Activated naive CD4-positive, alpha-beta T cell treated with anti-CD3 and anti-CD28 coated beads, Interleukin-2, amount 50 U/mL, for 72 hours (primary cell): Measurements from ENCODE around the gene SRMS. TPM values are rescaled to one million over a fixed set of nuclear protein-coding genes. Genes with fewer than 3 reads are reported as not detected.
"Not testable (repeated sequence)": the region's sequence is repeated elsewhere in the genome, so short reads cannot be mapped to it uniquely, and the experiment has no call there.

ENCODE experiments used
- ATAC-seq, 2 donors: fragments of 150-1000 bp; cut with Tn5 transposase; 2 replicates each; pipeline ENCODE4 v1.10.0; 2021; ENCODE audit warnings: mild to moderate bottlenecking in 2 of 2, moderate library complexity in 2 of 2
- DNase-seq, 2 donors: peaks; one replicate each; pipeline ENCODE4 v3.0.0; 2021 to 2022; ENCODE audit warnings: low spot score in 2 of 2
- H3K27ac Mint-ChIP-seq, 2 donors: one replicate each; pipeline ENCODE4 v1.8.0; 2022; ENCODE audit warnings: mild to moderate bottlenecking in 2 of 2, mixed read lengths in 2 of 2
- H3K36me3 Mint-ChIP-seq, 2 donors: one replicate each; pipeline ENCODE4 v1.8.0; 2022; ENCODE audit warnings: mixed read lengths in 2 of 2
- H3K9me3 Mint-ChIP-seq, 2 donors: one replicate each; pipeline ENCODE4 v1.8.0; 2022; ENCODE audit warnings: mixed read lengths in 2 of 2
- total RNA-seq, 2 donors: library from RNA; stranded (reverse); gene quantifications; one replicate each; pipeline ENCODE4 v1.2.3, GENCODE V29; 2022

Gene SRMS
- total RNA-seq, 2 donors from 2014 or later, result not detected

DNA sequence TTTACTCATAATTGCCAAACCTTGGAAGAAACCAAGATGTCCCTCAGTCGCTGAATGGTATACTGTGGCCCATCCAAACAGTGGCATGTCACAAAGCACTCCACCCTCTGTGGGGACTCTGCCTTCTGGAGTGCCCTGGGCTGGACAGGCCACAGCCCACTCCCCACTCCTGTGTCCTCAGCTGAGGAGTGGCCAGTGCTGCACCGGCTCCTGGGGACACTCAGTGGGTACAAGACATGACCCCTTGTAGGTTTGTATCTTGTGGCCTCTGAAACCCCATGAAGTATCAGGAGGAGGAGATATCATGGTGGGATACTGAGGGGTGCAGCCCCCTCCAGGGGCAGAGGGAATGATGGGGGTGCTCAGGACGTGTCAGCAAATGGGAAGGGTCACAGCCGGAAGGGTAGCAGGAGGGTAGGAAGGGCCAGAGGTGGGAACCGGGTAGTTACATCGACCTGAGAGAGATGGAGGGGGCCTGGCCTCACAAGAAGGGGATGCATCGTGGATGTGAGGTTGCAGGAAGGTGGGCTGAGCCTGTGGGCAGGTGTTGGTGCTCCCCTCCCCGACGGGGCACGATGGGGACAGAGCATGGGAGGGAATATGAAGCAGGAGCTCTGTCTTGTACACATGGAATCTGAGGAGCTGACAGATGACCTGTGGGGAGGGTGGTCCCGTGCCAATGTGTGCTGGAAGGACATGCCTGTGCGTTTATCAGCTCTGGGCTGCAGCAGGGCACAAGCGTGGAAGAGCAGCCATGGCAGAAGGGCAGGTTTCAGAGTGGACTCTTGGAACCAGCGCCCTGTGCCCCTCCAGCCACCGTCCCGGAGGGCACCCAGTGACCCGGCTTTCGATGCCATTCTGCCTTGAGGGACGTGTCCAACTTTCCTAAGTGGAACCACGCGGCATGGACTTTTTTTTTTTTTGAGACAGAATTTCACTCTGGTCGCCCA is 38.3 kb upstream of the SRMS start:
- Mint-ChIP-seq H3K27ac (no peak overlapping the region), H3K9me3 (no peaks in the 10 kb centered on the region), H3K36me3 (peaks cover 0 to 7% of the 10 kb centered on the region in 2 donors)
- DNase-seq, result no peak
- ATAC-seq, result no peak

DNA sequence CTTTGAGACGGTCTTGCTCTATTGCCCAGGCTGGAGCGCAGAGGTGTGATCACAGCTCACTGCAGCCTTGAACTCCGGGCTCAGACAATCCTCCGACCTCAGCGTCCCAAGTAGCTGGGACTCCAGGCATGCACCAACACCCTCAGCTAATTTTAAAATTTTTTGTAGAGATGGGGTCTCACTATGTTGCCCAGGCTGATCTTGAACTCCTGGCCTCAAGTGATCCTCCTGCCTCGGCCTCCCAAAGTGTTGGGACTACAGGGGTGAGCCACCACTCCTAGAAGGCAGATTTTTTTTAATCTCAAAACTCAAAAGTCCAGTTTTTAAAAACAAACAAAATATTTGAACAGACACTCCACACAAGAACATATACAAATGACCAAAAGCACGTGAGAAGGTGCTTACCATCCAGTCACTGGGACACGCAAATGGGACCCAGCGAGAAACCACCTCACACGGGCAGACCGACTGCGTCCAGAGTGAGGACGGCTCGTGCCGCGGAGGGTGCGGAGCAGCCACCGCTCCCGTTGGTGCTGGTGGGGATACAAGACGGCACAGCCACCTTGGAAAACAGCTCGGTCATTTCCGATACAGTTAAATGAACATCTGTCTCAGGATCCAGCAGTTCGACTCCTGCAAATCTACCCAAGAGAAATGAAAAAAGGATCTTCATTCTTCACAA is 35.0 kb upstream of the SRMS start:
- Mint-ChIP-seq H3K9me3 (no peaks in the 10 kb centered on the region), H3K27ac (no peak overlapping the region), H3K36me3 (no peaks in the 10 kb centered on the region)
- no peak for ATAC-seq
- no peak for DNase-seq

DNA sequence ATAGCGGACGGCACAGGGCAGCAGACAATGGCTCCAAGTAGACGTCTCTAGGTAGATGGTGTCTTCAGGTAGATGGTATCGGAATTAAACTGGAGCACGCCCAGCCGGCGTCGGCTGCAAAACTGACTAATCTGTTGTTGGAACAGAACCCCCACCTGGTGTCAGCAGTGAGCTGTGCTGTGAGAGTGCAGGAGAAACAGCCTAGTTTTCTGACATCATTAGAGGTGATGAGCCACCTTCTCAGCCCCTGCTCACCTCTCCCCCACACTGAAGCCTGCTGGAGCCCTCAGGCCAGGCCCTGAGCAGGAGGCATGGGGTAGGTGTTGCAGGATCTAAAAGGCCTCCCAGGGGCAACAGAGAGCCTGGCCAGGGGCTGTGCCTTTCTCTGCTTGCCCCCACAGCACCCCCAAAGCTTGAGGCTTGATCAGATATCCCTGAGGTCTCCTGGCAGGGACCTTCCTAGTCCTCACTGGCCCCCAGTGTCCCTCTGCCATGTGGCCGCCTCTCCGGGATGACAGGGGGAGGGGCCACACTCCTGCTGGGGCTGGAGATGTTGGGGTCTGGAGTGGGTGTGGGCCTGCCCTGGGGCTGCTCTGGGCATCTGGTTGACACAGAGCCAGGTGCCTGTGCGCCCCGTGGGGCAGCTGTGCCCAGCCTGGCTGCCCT is 33.4 kb upstream of the SRMS start:
- Mint-ChIP-seq H3K27ac (no peak overlapping the region), H3K36me3 (no peaks in the 10 kb centered on the region), H3K9me3 (no peaks in the 10 kb centered on the region)
- DNase-seq (peak in 1 of 2 donors; percentile 59), ATAC-seq (peak; percentile 88 to 89)

DNA sequence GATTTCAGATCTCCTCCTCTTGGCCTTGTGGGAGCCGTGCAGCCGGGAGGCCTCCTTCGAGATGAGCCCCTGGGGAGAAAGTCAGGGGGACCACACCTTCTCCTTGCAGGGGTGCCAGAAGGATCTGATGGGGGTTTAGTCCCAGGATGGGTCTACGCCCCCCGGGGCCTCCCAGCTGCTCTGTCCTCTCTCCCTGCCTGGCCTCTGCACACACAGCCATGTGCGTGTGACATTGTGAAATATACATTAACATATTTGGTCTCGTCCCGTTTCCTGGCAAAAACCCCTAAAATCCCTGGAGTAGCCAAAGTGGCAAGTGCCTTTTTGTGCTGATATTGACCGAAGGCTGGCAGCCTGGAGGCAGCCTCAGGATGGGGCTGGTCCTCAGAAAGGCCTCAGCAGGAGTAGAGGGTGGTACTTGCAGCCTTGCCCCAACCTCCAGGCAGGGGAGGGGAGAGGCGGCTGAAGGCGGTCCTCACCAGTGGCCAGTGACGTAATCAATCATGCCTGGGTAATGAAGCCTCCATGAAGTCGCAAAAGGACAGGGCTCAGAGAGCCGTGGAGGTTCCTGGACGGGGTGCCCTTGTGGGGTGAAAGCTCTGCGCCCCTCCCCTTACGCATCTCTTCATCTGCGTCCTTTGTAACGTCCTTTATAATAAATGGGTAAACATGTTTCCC is 31.6 kb upstream of the SRMS start:
- Mint-ChIP-seq H3K36me3 (no peaks in the 10 kb centered on the region), H3K9me3 (no peaks in the 10 kb centered on the region), H3K27ac (no peak overlapping the region)
- DNase-seq, result no peak
- no peak for ATAC-seq

DNA sequence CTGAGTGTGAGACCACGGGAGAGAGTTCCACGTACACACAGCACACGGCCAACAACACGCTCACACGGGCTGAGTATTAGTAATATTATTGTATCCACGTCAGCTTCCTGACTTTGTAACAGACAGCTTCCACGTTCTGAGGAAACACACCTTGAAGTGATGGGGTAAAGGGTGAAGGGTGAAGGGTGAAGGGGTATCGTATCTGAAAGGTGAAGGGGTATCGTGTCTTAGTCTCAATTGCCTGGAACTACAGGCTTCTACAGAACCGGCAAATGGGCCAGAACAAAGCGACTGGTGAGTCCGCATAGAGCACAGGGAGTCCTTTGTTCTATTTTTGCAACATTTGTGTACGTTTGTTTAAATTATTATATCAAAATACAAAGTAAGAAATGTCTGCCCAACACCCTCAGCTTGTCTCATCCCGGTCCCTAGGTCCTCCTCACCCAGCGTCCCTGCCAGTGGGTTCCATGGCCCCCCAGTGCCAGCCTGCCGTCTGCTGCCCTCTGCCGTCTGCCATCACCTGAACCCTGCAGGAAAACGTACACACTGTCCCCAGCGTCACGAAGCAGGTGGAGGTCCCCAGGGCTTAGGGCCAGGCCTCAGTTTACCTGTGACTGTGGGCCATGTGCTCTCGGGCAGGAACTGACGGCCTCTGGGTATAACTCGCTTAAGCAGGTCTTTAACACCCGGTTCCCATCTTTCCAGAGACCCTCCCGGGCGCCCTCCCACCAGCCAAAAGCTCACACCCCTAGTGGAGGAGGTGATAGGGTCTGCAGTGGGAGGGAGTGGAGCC is 30.9 kb upstream of the SRMS start:
- H3K27ac Mint-ChIP-seq, result no peak overlapping the region
- DNase-seq (no peak), ATAC-seq (no peak)
- H3K36me3 Mint-ChIP-seq, result no peaks in the 10 kb centered on the region
- no peaks in the 10 kb centered on the region for H3K9me3 Mint-ChIP-seq

DNA sequence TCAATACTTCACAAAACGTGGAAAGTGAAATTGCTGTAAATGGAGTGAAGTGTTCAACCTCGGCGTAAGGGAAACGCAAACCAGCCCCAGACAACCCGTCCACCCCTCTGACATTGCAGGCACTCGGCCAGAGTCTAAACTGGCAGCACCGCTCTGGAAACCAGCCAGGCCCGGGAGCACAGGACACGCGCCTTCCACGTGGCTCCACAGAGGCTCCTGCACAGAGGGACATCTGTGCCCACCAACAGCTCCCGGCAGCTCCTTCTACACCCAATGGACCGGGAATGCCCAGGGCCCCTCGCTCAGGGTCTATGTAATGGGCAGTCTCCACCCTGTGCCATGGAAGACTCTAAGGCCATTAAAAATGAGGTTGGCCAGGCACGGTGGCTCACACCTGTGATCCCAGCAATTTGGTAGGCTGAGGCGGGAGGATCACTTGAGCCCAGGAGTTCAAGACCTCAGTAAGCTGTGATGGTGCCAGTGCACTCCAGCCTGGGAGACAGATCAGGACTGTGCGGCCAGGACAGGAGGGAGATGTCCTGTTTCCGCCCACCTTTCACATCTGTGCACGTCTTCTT is 29.9 kb upstream of the SRMS start:
- ATAC-seq (no peak), DNase-seq (no peak)
- Mint-ChIP-seq H3K27ac (no peak overlapping the region), H3K36me3 (no peaks in the 10 kb centered on the region), H3K9me3 (no peaks in the 10 kb centered on the region)

DNA sequence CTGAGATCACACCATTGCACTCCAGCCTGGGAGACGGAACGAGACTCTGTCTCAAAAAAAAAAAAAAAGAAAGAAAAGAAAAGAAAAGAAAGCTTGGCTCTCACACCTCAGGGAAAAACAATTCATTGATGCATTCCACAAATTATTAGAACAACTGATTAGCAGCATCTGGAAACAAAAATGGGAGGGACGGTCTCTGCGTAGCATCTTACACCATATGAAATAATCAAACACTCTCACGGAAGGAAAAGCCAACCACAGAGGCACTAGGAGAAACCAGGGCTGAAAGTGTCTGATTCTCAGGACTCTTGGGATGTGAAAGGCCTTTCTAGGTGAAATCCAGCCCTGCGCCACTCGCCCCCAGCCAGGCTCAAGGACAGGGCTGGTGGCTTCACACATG is 28.8 kb upstream of the SRMS start:
- no peak for DNase-seq
- no peaks in the 10 kb centered on the region for H3K9me3 Mint-ChIP-seq
- H3K27ac Mint-ChIP-seq, result no peak overlapping the region

DNA sequence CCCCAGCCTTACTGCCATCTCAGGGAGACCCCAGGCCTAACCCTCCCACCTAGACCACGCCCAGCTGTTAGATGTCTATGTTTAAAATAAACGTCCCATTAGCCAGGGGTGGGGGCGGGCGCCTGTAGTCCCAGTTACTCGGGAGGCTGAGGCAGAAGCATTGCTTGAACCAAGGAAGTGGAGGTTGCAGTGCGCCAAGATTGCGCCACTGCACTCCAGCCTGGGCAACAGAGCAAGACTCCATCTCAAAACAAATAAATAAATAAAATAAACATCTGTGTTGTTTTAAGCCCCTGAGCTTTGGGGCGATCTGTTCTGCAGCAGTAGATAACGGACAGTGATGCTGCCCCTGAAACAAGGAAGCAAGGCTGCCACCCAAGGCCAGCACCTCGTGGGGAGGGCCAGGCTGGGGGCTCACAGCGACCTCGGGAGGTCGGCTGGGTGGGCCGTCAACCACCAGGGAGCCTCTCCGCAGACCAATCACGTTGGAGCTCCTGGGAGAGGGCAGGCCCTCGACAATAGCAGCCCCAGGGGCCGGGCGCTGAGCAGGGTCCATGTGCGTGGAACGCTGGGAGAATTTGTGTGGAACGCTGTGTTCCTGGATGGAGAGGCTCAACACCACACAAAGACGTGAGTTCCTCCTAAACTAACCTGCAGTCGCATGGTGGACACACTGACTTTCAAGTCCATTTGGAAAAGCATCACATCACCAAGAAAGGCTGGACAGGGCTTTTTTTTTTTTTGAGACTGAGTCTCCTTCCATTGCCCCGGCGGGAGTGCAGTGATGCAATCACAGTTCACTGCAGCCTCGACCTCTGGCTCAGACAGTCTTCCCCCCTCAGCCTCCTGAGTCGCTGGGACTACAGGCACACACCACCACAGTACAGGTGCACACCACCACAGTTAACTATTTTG is 27.5 kb upstream of the SRMS start:
- Mint-ChIP-seq H3K27ac (no peak overlapping the region), H3K9me3 (no peaks in the 10 kb centered on the region), H3K36me3 (no peaks in the 10 kb centered on the region)
- DNase-seq, result no peak
- no peak for ATAC-seq

More for the DNA sequence above, 28.8 kb upstream of the SRMS start:
- H3K36me3 Mint-ChIP-seq, result no peaks in the 10 kb centered on the region
- no peak for ATAC-seq

DNA sequence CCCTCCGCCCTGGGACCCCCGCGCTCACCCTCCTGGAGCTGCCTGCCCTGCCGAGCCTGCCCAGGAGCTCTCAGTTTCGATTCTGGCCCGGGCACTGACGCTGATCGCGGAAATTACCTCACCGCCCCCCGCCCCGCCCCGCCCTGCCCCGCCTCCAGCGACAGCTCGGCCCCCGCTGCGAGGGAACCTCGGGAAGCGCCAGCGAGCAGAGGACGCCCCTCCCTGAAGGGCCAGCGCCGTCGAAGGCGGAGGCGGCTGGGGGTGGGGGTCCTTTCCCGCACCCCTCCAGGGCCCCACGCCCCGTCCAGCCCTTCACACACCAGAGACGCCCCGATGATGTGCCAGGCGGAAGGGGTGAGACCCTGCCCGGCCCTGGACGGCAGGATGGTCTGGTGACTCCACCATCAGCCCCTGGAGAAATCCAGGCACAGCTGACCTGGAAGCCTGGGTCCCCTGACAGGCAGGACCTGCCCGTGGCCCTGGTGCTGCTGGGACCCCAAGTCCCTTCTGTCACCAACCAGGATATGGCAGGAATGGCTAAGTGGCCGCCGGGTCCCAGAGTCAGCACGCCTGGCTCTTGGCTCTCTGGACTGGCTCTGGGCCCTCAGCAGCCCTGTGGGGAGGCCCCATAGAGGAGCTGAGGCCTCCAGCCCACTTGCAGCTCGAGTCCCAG is 26.7 kb upstream of the SRMS start, which contains the start of gene HELZ2:
Gene HELZ2, minus strand, starts transcription at position 84 of the 673 bp plus-strand sequence. CDS start 1,854 bp downstream, outside the sequence.
- peak; percentile 81 to 91 for ATAC-seq
- Mint-ChIP-seq H3K27ac (peak within 1 kb of the TSS in 1 of 2 donors; percentile 50), H3K36me3 (no peaks in the 10 kb centered on the region), H3K9me3 (no peaks in the 10 kb centered on the region)
- no peak for DNase-seq

DNA sequence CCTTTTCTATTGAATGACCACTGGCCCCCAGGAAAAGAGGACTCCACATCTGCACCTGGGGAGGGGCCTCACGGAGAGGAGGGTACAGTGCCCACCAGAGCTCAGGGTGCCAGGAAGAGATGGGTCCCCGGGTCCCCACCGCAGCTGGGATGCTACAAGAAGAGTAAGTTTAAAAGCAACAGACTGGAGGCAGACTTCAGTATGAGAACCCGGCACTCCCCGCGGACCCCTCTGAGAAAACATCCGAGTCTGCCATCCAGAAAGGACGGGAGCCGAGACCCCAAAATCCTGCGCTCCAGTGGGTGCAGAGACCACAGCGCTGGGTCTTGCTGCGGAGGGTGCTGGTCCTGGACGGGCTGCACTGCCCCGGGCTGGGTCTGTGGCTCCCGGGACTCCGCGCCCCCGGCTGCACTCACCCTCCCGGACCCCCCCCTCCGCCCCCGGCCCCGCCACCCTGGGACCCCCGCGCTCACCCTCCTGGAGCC is 26.1 kb upstream of the SRMS start:
- DNase-seq (no peak), ATAC-seq (peak; percentile 18 to 39)
- no peaks in the 10 kb centered on the region for H3K9me3 Mint-ChIP-seq
- H3K27ac Mint-ChIP-seq, result peak overlapping the region in 1 of 2 donors; percentile 50
- H3K36me3 Mint-ChIP-seq, result no peaks in the 10 kb centered on the region

DNA sequence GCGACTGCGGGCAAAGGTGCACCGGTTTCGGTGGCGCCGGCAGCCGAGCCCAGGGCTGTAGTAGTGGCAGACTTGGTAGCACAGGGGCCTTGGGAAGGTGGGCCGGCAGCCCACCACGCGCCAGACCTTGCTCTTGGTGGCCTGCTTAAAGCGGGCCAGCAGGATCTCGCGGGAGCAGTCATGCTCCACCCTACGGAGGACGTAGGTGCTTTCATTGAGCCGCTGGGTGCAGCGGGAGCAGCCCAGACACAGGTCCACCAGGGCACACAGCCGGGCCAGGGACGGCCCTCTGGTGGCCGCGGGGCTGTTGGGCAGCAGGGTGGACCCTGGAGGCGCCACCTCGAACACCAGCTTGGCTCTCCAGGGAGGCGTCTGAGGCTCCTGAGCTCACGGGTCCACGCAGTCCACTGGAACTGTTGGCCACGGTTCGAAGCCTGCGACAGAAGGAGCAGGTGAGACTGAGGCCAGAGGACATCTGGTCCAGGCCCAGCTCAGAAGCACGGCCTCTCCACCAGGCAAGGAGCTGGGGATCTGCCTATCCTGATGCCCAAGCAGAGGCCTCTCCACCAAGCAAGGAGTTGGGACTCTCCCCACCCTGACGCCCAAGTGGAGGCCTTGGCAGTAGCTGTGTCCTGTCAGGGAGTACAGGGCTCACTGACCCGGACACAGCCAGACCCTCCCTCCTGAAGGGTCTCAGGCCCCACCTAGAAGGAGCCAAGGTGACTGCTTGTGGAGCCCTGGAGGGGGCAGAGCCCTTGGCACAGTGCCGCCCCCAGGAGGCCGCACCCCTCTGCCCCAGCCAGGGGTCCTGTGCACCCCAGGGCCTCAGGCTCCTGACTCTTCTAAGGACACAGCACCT is 25.5 kb upstream of the SRMS start:
- no peak overlapping the region for H3K27ac Mint-ChIP-seq
- no peaks in the 10 kb centered on the region for H3K9me3 Mint-ChIP-seq
- peak in 1 of 2 donors; percentile 11 for ATAC-seq
- H3K36me3 Mint-ChIP-seq, result no peaks in the 10 kb centered on the region
- DNase-seq, result no peak

DNA sequence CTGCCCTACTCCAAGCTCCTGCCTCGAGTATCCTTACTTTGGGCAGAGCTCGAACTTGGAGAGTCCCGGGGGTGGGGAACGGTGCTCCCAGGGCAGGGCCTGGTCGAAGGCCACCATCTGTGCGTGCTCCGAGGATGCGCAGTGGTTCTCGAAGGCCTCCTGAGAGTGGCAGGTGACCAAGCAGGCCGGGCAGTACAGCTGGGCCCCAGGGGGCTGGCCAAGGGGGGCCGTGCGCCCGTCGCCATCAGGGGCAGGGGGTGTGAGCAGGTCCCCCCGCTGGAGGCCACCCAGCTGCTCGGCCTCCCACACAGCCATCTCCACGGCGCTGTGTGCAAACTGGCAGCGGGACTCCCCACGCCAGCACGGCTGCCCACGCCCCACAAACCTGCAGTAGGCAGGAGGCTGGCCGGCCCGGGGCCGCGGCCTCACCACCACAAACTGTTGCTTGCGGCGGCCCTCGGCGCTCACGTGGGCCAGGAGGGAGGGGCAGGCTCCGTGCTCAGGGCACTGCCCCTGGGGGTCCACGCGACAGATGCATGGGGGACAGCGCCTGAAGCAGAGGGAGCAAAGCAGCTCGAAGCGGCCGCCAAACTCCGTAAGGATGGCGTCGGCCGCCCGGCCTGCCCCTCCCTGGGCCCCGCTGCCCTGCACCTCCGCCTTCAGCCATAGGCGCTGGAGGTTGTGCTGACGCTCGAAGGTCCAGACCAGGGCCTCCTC is 24.7 kb upstream of the SRMS start:
- H3K36me3 Mint-ChIP-seq, result no peaks in the 10 kb centered on the region
- H3K9me3 Mint-ChIP-seq, result no peaks in the 10 kb centered on the region
- H3K27ac Mint-ChIP-seq, result no peak overlapping the region

DNA sequence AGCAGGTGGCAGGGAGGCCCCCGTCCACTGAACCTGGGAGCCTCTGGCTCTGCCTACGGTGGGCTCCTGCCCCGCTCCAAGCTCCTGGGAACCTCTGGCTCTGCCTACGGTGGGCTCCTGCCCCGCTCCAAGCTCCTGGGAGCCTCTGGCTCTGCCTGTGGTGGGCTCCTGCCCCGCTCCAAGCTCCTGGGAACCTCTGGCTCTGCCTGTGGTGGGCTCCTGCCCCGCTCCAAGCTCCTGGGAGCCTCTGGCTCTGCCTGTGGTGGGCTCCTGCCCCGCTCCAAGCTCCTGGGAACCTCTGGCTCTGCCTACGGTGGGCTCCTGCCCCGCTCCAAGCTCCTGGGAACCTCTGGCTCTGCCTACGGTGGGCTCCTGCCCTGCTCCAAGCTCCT is 23.5 kb upstream of the SRMS start:
- not testable (repeated sequence) for ATAC-seq, H3K27ac Mint-ChIP-seq, H3K36me3 Mint-ChIP-seq, DNase-seq, H3K9me3 Mint-ChIP-seq

More for the DNA sequence above, 24.7 kb upstream of the SRMS start:
- ATAC-seq (no peak), DNase-seq (no peak)
